Mesenchymal stem cell (in vitro differentiated cells and primary cell): ENCODE results near the gene GABBR2.
A peak's percentile ranks its signal among the peaks of the same experiment; 100 is the strongest.

ENCODE experiments used
- DNase-seq: peaks from one replicate; pipeline ENCODE4 v3.0.0-alpha.2; 2013
- H2AFZ ChIP-seq: one replicate; pipeline ENCODE4 v1.6.1; 2013; ENCODE audit warnings: low read depth, mild to moderate bottlenecking, control low read depth, inconsistent platforms, low read length, moderate library complexity
- H2AK5ac ChIP-seq: 2 replicates; pipeline ENCODE4 v1.6.1; 2013; ENCODE audit warnings: low read length, moderate library complexity, mild to moderate bottlenecking, inconsistent platforms; ENCODE audit not compliant: severe bottlenecking
- H2BK120ac ChIP-seq: one replicate; pipeline ENCODE4 v1.6.1; 2013; ENCODE audit warnings: low read depth, mild to moderate bottlenecking, inconsistent platforms, low read length, moderate library complexity
- H2BK12ac ChIP-seq, 2 experiments: one replicate each; pipeline ENCODE4 v1.6.1; 2013; ENCODE audit warnings: inconsistent platforms in 2 of 2, low read length in 2 of 2, mild to moderate bottlenecking in 2 of 2, moderate library complexity in 2 of 2, control low read depth in 1 of 2
- H2BK15ac ChIP-seq: one replicate; pipeline ENCODE4 v1.6.1; 2013; ENCODE audit warnings: mild to moderate bottlenecking, low read depth, inconsistent platforms; ENCODE audit not compliant: poor library complexity, severe bottlenecking
- H2BK5ac ChIP-seq: 2 replicates; pipeline ENCODE4 v1.6.1; 2013; ENCODE audit warnings: low read depth, mild to moderate bottlenecking, low read length, control low read depth, inconsistent platforms; ENCODE audit not compliant: poor library complexity, severe bottlenecking
- H3K14ac ChIP-seq, 2 experiments: one replicate each; pipeline ENCODE4 v1.6.1; 2013; ENCODE audit warnings: inconsistent platforms in 2 of 2, low read length in 2 of 2, control low read depth in 1 of 2, mild to moderate bottlenecking in 1 of 2, moderate library complexity in 1 of 2
- H3K18ac ChIP-seq, 2 experiments: one replicate each; pipeline ENCODE4 v1.6.1; 2013; ENCODE audit warnings: inconsistent platforms in 2 of 2, low read length in 2 of 2, control low read depth in 1 of 2, low read depth in 1 of 2, mild to moderate bottlenecking in 1 of 2
- H3K23ac ChIP-seq, 2 experiments: one replicate each; pipeline ENCODE4 v1.6.1; 2013; ENCODE audit warnings: inconsistent platforms in 2 of 2, low read length in 2 of 2, mild to moderate bottlenecking in 2 of 2, moderate library complexity in 2 of 2, control low read depth in 1 of 2
- H3K27ac ChIP-seq: 2 replicates; pipeline ENCODE4 v1.5.1; 2013; ENCODE audit warnings: mild to moderate bottlenecking, moderate library complexity, low read length, control low read depth, inconsistent platforms; ENCODE audit not compliant: poor library complexity, severe bottlenecking
- H3K27me3 ChIP-seq, 2 experiments: 2 replicates each; pipeline versions ENCODE4 v1.6.1 to v1.7.0; 2013; ENCODE audit warnings: low read length in 2 of 2, mild to moderate bottlenecking in 2 of 2, moderate library complexity in 2 of 2, control low read depth in 1 of 2, inconsistent platforms in 1 of 2; ENCODE audit not compliant: control insufficient read depth in 1 of 2, insufficient read depth in 1 of 2
- H3K36me3 ChIP-seq, 2 experiments: 2 replicates each; pipeline versions ENCODE4 v1.6.1 to v1.7.0; 2013; ENCODE audit warnings: low read length in 2 of 2, control low read depth in 1 of 2, inconsistent platforms in 1 of 2, low read depth in 1 of 2, mild to moderate bottlenecking in 1 of 2; ENCODE audit not compliant: insufficient read depth in 2 of 2, control insufficient read depth in 1 of 2
- H3K4ac ChIP-seq, 2 experiments: one replicate each; pipeline ENCODE4 v1.6.1; 2013; ENCODE audit warnings: inconsistent platforms in 2 of 2, low read length in 2 of 2, mild to moderate bottlenecking in 2 of 2, moderate library complexity in 2 of 2, control low read depth in 1 of 2, low read depth in 1 of 2
- H3K4me1 ChIP-seq: 2 replicates; pipeline ENCODE4 v1.6.1; 2013; ENCODE audit warnings: low read depth, low read length, control low read depth; ENCODE audit not compliant: control insufficient read depth, insufficient read depth
- H3K4me2 ChIP-seq: 2 replicates; pipeline ENCODE4 v1.6.1; 2013; ENCODE audit warnings: low read length, mild to moderate bottlenecking, inconsistent platforms; ENCODE audit not compliant: poor library complexity, severe bottlenecking
- H3K4me3 ChIP-seq, 2 experiments: 2 replicates each; pipeline versions ENCODE4 v1.5.1 to v1.7.0; 2013; ENCODE audit warnings: low read length in 2 of 2, mild to moderate bottlenecking in 2 of 2, control low read depth in 1 of 2, low read depth in 1 of 2; ENCODE audit not compliant: insufficient read depth in 1 of 2
- H3K79me1 ChIP-seq: replicated peaks from 2 replicates; pipeline ENCODE4 v1.6.1; 2013; ENCODE audit warnings: mild to moderate bottlenecking, control low read depth, low read length, inconsistent platforms; ENCODE audit not compliant: poor library complexity, severe bottlenecking
- H3K9ac ChIP-seq: 2 replicates; pipeline ENCODE4 v1.7.0; 2013; ENCODE audit warnings: mild to moderate bottlenecking, low read length, moderate library complexity
- H3K9me3 ChIP-seq: 2 replicates; pipeline ENCODE4 v1.7.0; 2013; ENCODE audit warnings: mild to moderate bottlenecking, low read length; ENCODE audit not compliant: control insufficient read depth
- H4K8ac ChIP-seq: one replicate; pipeline ENCODE4 v1.6.1; 2013; ENCODE audit warnings: inconsistent platforms, mild to moderate bottlenecking, low read length, moderate library complexity
- H4K91ac ChIP-seq: one replicate; pipeline ENCODE4 v1.6.1; 2013; ENCODE audit warnings: mild to moderate bottlenecking, low read length, inconsistent platforms
- WGBS: methylation state at CpG from one replicate; pipeline ENCODE4 v1.1.7; 2013; ENCODE audit warnings: mixed read lengths; 5-methylcytosine and 5-hydroxymethylcytosine counted together

The GABBR2 gene

GRCh38 chr9:98530275-98530674 lies 178.5 kb downstream of the GABBR2 start:
- DNase-seq: no peak
- H3K9ac ChIP-seq: no peak overlapping the region
- no peak overlapping the region for H2BK15ac ChIP-seq
- no peak overlapping the region for H3K23ac ChIP-seq
- H3K79me1 ChIP-seq: no peaks in the 10 kb centered on the region
- H4K91ac ChIP-seq: no peak overlapping the region
- H3K18ac ChIP-seq: no peak overlapping the region
- no peak overlapping the region for H3K4ac ChIP-seq
- 68% methylated on average over 8 of the region's 8 CpGs for WGBS
- no peak overlapping the region for H4K8ac ChIP-seq
- peaks cover 10 to 25% of the 10 kb centered on the region in 2 experiments for H3K27me3 ChIP-seq
- no peaks in the 10 kb centered on the region for H3K9me3 ChIP-seq
- H2AFZ ChIP-seq: no peak overlapping the region
- no peaks in the 10 kb centered on the region for H3K36me3 ChIP-seq
- H3K4me2 ChIP-seq: no peak overlapping the region
- H2BK5ac ChIP-seq: no peak overlapping the region
- H2BK12ac ChIP-seq: no peak overlapping the region
- no peak overlapping the region for H3K4me3 ChIP-seq
- H3K4me1 ChIP-seq: no peaks in the 10 kb centered on the region
- no peak overlapping the region for H2BK120ac ChIP-seq
- H2AK5ac ChIP-seq: no peak overlapping the region
- no peak overlapping the region for H3K14ac ChIP-seq
- H3K27ac ChIP-seq: no peak overlapping the region

- H2AFZ ChIP-seq: no peak overlapping the region
- H2BK15ac ChIP-seq: no peak overlapping the region
- H3K4me3 ChIP-seq: no peak overlapping the region
- no peak overlapping the region for H3K18ac ChIP-seq
- H3K4me1 ChIP-seq: no peaks in the 10 kb centered on the region
- no peak overlapping the region for H3K23ac ChIP-seq
- no peak overlapping the region for H3K14ac ChIP-seq
- no peak overlapping the region for H3K4me2 ChIP-seq
- H3K9ac ChIP-seq: no peak overlapping the region
- H3K27me3 ChIP-seq: peaks cover 10 to 25% of the 10 kb centered on the region in 2 experiments
- no peaks in the 10 kb centered on the region for H3K36me3 ChIP-seq
- H2BK12ac ChIP-seq: no peak overlapping the region
- H3K79me1 ChIP-seq: no peaks in the 10 kb centered on the region
- H4K8ac ChIP-seq: no peak overlapping the region
- no peak overlapping the region for H3K4ac ChIP-seq
- H3K9me3 ChIP-seq: no peaks in the 10 kb centered on the region
- no peak overlapping the region for H2BK5ac ChIP-seq
- WGBS: 85% methylated on average over 7 of the region's 7 CpGs
- no peak overlapping the region for H4K91ac ChIP-seq
- DNase-seq: no peak
- H2AK5ac ChIP-seq: no peak overlapping the region
- H3K27ac ChIP-seq: no peak overlapping the region
- no peak overlapping the region for H2BK120ac ChIP-seq
These were observed 178.9 kb downstream of the GABBR2 start for GRCh38 chr9:98529841-98530240.

GRCh38 chr9:98523231-98523901 lies 185.4 kb downstream of the GABBR2 start:
- H4K8ac ChIP-seq: no peak overlapping the region
- H2AK5ac ChIP-seq: no peak overlapping the region
- H2BK15ac ChIP-seq: no peak overlapping the region
- H3K4ac ChIP-seq: no peak overlapping the region
- H3K23ac ChIP-seq: no peak overlapping the region
- H3K9ac ChIP-seq: no peak overlapping the region
- H3K36me3 ChIP-seq: no peaks in the 10 kb centered on the region
- no peaks in the 10 kb centered on the region for H3K4me1 ChIP-seq
- no peak overlapping the region for H3K4me2 ChIP-seq
- H3K27ac ChIP-seq: no peak overlapping the region
- H2AFZ ChIP-seq: no peak overlapping the region
- DNase-seq: peak; percentile 19
- no peak overlapping the region for H2BK5ac ChIP-seq
- H4K91ac ChIP-seq: no peak overlapping the region
- H3K27me3 ChIP-seq: peaks cover 3 to 12% of the 10 kb centered on the region in 2 experiments
- no peak overlapping the region for H3K18ac ChIP-seq
- 39% methylated on average over 5 of the region's 5 CpGs for WGBS
- H3K9me3 ChIP-seq: no peaks in the 10 kb centered on the region
- no peak overlapping the region for H2BK12ac ChIP-seq
- H3K4me3 ChIP-seq: no peak overlapping the region
- no peak overlapping the region for H2BK120ac ChIP-seq
- H3K79me1 ChIP-seq: no peaks in the 10 kb centered on the region
- no peak overlapping the region for H3K14ac ChIP-seq

GRCh38 chr9:98522487-98522886 lies 186.2 kb downstream of the GABBR2 start:
- Histone ChIP-seq H2AK5ac (no peak overlapping the region), H3K27ac (no peak overlapping the region), H3K9ac (no peak overlapping the region), H3K9me3 (no peaks in the 10 kb centered on the region), H3K4me2 (no peak overlapping the region), H3K27me3 (peaks cover 3 to 12% of the 10 kb centered on the region in 2 experiments), H3K23ac (no peak overlapping the region), H3K4ac (no peak overlapping the region), H2BK120ac (no peak overlapping the region), H2BK12ac (no peak overlapping the region), H3K14ac (no peak overlapping the region), H4K91ac (no peak overlapping the region), H3K36me3 (no peaks in the 10 kb centered on the region), H3K4me3 (no peak overlapping the region), H3K18ac (no peak overlapping the region), H3K79me1 (no peaks in the 10 kb centered on the region), H2BK5ac (peak overlapping the region; percentile 51), H2AFZ (no peak overlapping the region), H4K8ac (no peak overlapping the region), H3K4me1 (no peaks in the 10 kb centered on the region), H2BK15ac (no peak overlapping the region)
- DNase-seq: no peak
